Pancreas (tissue), 10 donors: ENCODE results near the gene DNAJB8. TPM values are rescaled to one million over a fixed set of nuclear protein-coding genes. Genes with fewer than 3 reads are reported as not detected.

Experiments used
- ATAC-seq, 4 donors: fragments of 200-7000 bp; cut with Tn5 transposase; one replicate each; pipeline versions ENCODE4 v1.8.0 to v1.9.1; 2020; ENCODE audit warnings: mild to moderate bottlenecking in 4 of 4, moderate library complexity in 4 of 4
- DNase-seq, 6 donors: peaks; one replicate each; pipeline ENCODE4 v3.0.0-alpha.2; 2020
- FAIRE-seq: peaks from 2 replicates; lab custom pipeline; 2012; peaks lifted over from hg19 to GRCh38; lab: Jason Lieb, UNC
- H3K27ac ChIP-seq, 4 donors: fragments of 200-600 bp; sonication (generic); 1 replicate in 3 of 4; 2 replicates in 1 of 4; pipeline versions ENCODE4 v1.5.0 to v1.8.0; 2020
- H3K27me3 ChIP-seq, 4 donors: fragments of 200-600 bp; one replicate each; pipeline ENCODE4 v1.8.0; 2021
- H3K36me3 ChIP-seq, 3 donors: fragments of 200-600 bp; sonication (generic) in 1 of 3; one replicate each; pipeline versions ENCODE4 v1.5.0 to v1.8.0; 2020 to 2021
- H3K4me1 ChIP-seq, 3 donors: fragments of 200-600 bp; one replicate each; pipeline ENCODE4 v1.8.0; 2021
- H3K4me3 ChIP-seq, 4 donors: fragments of 200-600 bp; sonication (generic) in 2 of 4; one replicate each; pipeline versions ENCODE4 v1.5.0 to v1.8.0; 2020 to 2021
- H3K9me3 ChIP-seq, 4 donors: fragments of 200-600 bp; one replicate each; pipeline ENCODE4 v1.8.0; 2021
- WGBS, 2 donors: extraction: QIAGEN DNeasy Blood & Tissue Kit; methylation state at CpG; one replicate each; pipeline ENCODE4 v1.1.7; 2013; 5-methylcytosine and 5-hydroxymethylcytosine counted together
- intact Hi-C, 3 donors: fragments of 100-400 bp; cut with DNase I; formaldehyde crosslinking; loops; one replicate each; pipeline versions ENCODE4 v1.11.1 to v1.14.2; 2022
- polyA plus RNA-seq, 2 donors: library from polyadenylated mRNA; stranded (reverse); fragments of 200-250 nt; gene quantifications; one replicate each; pipeline ENCODE4 v1.2.3, GENCODE V29; 2013
- total RNA-seq, 6 donors: library from RNA; stranded (reverse); fragmentation: NEBNext Ultra II Directional in 4 of 6; extraction: Animal tissue kit (Norgen Biotek cat#: 25700) in 4 of 6; gene quantifications; one replicate each; pipeline versions ENCODE4 v1.2.1 to v1.2.4, GENCODE V29; 2021 to 2023
- TF ChIP-seq, protein P1 (sequence below), 4 donors: fragments of 200-600 bp; sonication (generic) in 3 of 4; IDR thresholded peaks; one replicate each; pipeline versions ENCODE4 v1.5.0 to v1.8.0; 2021; ENCODE audit warnings: antibody characterized with exemption in 4 of 4
- donor health status: healthy with polysubstance abuse.
- donor health status: DM: no; HTN: no; CAD: no; lungs with moderate emphysema.
- donor health status: DM: no; HTN: no; CAD: no.
- donor health status: control.
- donor health status: control.
- donor health status: Bipolar disorder and iron deficiency.
- donor health status: DM: yes; HTN: yes; CAD: no.
- donor health status: DM: no; HTN: no; CAD: no.
- donor health status: DM: no; HTN: no; CAD: no.
- donor health status: DM: yes; HTN: yes; CAD: no.

DNAJB8 gene
- total and polyA plus RNA-seq, 8 donors, result not detected

GRCh38 chr3:128456776-128457715 lies 9.6 kb downstream of the DNAJB8 start:
- H3K4me3 ChIP-seq, result no peak overlapping the region
- no peaks in the 10 kb centered on the region for H3K27me3 ChIP-seq
- ATAC-seq (no peak), FAIRE-seq (no peak), DNase-seq (no peak)
- no peaks in the 10 kb centered on the region for H3K9me3 ChIP-seq
- intact Hi-C loops, result no loop called here
- 53 to 60% methylated on average over 24 to 27 of the region's 27 CpGs for WGBS, 2 donors
- no peaks in the 10 kb centered on the region for H3K36me3 ChIP-seq
- no peak overlapping the region for H3K27ac ChIP-seq
- no peaks in the 10 kb centered on the region for H3K4me1 ChIP-seq
- TF ChIP-seq, protein P1, sequence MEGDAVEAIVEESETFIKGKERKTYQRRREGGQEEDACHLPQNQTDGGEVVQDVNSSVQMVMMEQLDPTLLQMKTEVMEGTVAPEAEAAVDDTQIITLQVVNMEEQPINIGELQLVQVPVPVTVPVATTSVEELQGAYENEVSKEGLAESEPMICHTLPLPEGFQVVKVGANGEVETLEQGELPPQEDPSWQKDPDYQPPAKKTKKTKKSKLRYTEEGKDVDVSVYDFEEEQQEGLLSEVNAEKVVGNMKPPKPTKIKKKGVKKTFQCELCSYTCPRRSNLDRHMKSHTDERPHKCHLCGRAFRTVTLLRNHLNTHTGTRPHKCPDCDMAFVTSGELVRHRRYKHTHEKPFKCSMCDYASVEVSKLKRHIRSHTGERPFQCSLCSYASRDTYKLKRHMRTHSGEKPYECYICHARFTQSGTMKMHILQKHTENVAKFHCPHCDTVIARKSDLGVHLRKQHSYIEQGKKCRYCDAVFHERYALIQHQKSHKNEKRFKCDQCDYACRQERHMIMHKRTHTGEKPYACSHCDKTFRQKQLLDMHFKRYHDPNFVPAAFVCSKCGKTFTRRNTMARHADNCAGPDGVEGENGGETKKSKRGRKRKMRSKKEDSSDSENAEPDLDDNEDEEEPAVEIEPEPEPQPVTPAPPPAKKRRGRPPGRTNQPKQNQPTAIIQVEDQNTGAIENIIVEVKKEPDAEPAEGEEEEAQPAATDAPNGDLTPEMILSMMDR (IDR thresholded peaks at IDR 0.05), result no peak

DNA sequence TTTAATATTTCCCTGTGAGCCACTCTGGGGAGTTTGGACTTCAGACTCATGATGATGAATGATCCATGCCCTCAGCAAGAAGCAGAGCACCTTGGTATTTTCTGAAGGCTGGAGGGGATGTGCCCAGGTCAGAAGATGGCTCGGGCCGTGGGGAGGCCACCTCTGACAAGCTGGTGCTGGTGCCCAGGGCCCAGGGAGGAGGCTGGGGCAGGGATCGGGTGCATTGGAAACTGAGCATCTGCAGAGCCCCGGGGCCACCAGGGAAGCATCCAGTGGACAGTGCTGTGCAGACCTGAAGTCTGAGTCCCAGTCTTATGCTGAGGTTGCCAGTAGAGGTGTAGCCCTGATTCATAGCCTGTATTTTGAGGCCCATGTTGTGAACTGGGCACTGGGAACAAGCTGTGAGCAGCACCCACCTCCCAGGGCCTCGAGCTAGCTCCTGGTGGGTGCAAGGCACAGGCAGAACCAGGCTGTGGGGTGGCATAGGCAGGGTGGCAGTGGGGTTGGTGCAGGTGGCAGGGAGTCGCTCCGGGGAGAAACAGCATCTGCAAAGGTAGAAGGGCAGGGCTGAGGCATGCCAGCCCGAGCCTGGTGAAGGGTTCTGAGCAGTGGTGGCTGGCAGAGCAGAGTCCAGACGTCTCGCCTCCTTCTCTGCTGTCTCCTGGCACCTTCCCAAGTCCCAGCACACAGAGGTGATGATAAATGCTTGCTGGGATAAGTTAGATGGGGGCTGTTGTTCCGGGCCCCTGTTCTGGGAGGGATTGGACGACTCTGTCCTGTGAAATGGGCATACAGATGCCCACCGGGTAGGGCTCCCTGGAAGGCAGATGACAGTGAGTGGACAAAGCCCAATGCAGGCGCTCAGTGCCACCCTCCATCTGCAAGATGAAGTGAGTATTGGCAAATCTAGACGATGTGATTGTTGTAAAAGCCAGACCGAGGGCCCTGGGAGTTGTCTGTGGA lies 10.6 kb downstream of the DNAJB8 start:
- no peak for FAIRE-seq

DNA sequence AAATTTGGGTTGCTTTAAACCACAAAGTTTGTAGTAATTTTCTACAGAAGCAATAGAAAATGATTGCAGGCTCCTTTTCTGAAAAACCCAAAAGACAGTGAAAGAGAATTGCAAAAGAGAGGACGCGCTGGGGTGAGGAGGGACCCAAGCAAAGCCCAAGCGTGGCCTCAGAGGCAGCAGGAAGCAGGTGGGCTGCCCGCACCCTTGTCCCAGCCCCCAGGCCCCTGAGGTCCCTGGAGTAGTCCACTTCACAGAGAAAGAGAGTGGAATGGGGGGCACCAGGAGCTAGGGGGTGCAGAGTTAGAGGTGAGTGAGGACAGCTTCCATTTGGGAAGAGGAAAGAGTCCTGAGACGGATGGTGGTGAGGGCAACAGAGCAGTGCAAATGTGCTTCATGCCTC lies 11.6 kb downstream of the DNAJB8 start:
- Histone ChIP-seq H3K9me3 (no peaks in the 10 kb centered on the region), H3K27me3 (no peaks in the 10 kb centered on the region), H3K36me3 (no peaks in the 10 kb centered on the region), H3K27ac (no peak overlapping the region), H3K4me3 (no peak overlapping the region), H3K4me1 (no peaks in the 10 kb centered on the region)
- TF ChIP-seq, protein P1 (IDR thresholded peaks at IDR 0.05), result no peak
- WGBS, 2 donors, result 81 to 84% methylated on average over 5 of the region's 5 CpGs
- ATAC-seq (no peak), DNase-seq (no peak), FAIRE-seq (no peak)
- intact Hi-C loops, result no loop called here

More for the DNA sequence above, 10.6 kb downstream of the DNAJB8 start:
- no peaks in the 10 kb centered on the region for H3K27me3 ChIP-seq
- no peaks in the 10 kb centered on the region for H3K36me3 ChIP-seq
- no peak for DNase-seq
- ATAC-seq, result no peak
- H3K27ac ChIP-seq, result no peak overlapping the region
- 71 to 76% methylated on average over 13 to 16 of the region's 16 CpGs for WGBS, 2 donors
- intact Hi-C loops, result no loop called here
- no peak overlapping the region for H3K4me3 ChIP-seq
- TF ChIP-seq, protein P1 (IDR thresholded peaks at IDR 0.05), result no peak
- H3K4me1 ChIP-seq, result no peaks in the 10 kb centered on the region
- H3K9me3 ChIP-seq, result no peaks in the 10 kb centered on the region

DNA sequence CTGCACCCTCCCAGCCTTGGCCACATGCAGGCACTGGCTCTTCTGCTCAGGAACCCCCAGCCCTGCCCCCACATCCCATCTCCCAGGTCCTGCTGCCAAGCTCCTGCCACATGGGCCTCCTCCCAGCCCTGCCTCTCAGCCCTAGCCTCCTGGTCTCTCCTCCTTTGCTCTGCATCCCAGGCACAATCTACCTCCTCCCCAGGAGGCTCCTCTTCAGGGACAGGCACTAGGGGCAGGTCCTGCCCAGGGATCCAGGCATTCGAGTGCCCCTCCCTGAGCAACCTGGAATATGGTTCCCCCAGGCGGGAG lies 12.4 kb downstream of the DNAJB8 start:
- H3K4me1 ChIP-seq, result no peaks in the 10 kb centered on the region
- no peak overlapping the region for H3K27ac ChIP-seq
- WGBS, 2 donors, result 95 to 96% methylated on average over 2 of the region's 2 CpGs
- H3K27me3 ChIP-seq, result no peaks in the 10 kb centered on the region
- intact Hi-C loops, result no loop called here
- no peak for FAIRE-seq
- no peaks in the 10 kb centered on the region for H3K36me3 ChIP-seq
- TF ChIP-seq, protein P1 (IDR thresholded peaks at IDR 0.05), result no peak
- H3K4me3 ChIP-seq, result no peak overlapping the region
- no peak for DNase-seq
- ATAC-seq, result no peak
- no peaks in the 10 kb centered on the region for H3K9me3 ChIP-seq
